Epidermal melanocyte (primary cell): Measurements from ENCODE around the gene ESYT2.
A peak's percentile ranks its signal among the peaks of the same experiment; 100 is the strongest.
"Not testable (repeated sequence)": the region's sequence is repeated elsewhere in the genome, so short reads cannot be mapped to it uniquely, and the experiment has no call there.

Experiments
- DNase-seq: peaks from one replicate; pipeline ENCODE4 v3.0.0; 2011; ENCODE audit warnings: low spot score; ENCODE audit not compliant: insufficient read length

ESYT2 gene

DNA sequence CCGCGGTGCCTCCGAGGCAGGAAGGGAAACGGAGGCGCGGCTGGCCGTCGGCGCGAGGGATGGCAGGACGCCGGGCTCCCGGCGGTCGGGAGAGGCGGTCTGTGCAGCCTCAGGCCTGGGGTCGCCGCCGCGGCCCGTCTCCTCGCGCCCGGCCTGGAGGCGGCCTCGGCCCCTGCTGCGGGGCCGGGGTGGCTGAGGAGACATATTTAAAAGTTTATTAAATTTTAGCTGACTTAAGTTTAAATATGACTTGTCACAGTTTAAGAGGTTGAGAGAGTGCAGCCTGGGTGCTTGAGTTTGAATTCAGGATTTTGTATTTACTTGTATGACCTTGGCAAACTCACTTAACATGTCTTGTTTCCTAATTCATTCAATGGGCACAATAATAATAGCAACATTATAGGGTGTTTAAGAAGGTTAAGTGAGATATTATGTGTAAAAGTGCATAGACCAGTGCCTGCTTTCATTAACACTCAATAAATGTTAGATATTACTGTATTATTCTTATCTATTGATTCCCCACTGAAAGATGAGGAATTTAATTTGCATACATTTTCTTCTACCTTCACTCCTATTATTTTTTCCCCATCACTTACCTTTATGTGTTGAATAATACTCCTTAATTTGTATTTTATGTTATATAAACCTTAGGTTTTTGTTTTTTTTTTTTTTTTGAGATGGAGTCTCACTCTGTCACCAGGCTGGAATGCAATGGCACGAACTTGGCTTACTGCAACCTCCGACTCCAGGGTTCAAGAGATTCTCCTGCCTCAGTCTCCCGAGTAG is 27.8 kb upstream of the ESYT2 start:
- no peak for DNase-seq

DNA sequence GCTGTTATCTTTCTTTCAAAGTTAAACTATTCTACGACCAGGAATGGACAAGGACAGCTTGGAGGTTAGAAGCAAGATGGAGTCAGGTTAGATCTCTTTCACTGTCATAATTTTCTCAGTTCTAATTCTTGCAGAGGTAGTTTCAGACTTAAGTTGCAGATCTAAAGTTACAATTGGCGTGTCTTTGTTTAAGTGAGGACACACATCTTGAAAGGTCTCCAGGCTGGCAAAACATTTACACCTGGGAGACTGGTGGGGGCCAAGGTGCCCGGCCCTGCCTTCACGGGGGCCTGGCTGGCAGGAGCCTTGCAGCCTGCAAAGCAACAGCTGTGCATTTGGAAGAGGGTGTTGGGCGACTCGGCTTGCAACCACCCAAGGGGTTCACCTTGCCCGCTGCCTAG is 25.4 kb upstream of the ESYT2 start:
- no peak for DNase-seq

DNA sequence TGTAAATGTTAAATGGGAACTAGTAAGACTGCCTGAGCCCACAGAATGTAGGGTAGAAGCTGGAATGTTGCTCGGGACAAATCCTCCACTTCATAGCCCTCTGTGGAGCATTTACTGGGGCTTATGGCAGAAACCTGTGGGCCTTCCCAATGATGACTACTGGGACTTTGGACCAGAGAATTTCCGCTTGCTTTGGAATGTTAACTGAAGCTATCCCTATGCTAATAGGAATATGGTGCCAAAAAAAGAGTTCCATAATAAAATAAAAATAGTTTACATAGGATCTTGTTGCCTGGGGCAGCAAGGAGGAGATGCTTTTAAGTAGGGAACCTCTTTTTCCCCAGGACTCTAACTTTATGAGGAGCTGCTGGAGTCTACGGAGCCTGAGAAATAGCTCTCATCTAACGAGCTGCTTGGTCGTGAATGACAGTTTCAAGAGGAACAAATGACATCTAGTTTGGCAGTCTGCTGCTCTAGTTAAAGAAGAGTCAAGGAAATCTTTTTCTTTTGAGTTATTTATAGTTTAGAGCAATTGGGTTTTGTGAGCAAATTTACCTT is 21.3 kb upstream of the ESYT2 start:
- no peak for DNase-seq

DNA sequence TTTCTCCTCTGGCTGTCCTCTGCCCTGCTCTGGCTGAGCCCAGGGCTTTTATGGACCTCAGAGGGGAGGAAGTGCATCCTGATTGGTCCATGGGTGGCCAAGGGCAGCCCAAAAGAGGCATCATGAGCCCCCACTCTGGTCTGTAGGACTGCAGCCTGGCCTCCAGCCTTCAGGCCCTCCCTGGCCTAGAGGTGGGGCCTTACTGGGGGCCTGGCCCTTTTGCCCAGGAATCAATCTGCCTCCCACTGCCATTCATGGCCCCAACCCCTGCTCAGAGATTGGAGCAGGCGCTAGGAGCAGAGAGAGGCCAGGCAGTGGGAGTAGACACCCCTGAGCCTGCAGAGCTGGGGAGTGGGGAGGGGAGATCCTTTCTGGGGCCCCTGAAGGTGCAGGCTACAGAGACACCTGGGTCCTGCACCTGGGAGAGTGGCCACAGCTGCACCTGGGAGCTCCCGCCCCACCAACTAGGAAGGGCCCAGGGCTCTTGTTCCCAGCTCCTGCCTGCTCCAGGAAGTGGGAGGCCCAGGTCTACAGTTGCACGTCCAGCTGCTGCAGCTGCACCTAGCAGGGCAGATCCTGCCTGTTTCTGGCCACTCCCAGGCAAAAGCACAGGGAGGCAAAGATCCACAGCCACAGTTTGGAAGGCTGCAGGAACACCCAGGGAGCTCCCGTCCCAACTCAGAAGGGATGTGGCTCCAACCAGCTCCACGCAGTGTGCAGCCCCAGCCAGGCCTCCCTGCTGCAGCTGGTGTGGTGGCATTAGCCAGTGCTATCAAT is 20.6 kb upstream of the ESYT2 start:
- no peak for DNase-seq

DNA sequence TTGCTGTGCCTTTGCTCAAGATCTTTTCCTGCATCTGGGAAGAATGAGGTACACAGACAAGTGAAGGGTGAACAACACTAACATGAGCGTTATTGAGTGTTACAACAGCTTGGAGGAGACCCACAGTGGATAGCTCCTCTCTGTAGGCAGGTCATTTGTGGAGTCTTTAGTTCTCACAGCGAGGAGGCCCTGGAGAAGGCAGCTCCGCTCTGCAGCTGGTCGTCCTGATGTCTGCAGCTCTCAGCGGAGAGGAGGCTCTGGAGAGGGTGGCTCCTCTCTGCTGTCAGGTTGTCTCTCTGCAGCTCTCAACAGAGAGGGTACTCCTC is 20.1 kb upstream of the ESYT2 start:
- DNase-seq: no peak

DNA sequence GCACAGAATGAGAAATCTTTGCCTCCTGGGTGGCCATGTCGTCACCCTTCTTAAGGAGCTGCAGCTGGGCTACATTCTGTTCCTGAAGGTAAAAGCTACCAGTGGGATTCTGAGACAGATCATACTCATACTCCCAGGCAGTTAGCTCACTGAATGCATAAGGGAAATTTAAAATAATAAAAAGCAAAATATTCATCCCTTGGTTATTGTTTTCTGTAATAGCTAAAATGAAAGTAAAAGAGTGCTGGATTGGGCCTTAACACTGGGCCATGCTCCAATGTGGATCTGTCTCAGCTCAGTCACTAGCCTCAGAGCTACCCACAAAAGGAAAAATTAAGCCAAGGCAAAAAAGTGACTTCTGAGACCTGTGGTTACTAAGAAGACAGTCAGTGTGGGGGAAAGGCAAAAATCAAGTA is 18.1 kb upstream of the ESYT2 start:
- no peak for DNase-seq

DNA sequence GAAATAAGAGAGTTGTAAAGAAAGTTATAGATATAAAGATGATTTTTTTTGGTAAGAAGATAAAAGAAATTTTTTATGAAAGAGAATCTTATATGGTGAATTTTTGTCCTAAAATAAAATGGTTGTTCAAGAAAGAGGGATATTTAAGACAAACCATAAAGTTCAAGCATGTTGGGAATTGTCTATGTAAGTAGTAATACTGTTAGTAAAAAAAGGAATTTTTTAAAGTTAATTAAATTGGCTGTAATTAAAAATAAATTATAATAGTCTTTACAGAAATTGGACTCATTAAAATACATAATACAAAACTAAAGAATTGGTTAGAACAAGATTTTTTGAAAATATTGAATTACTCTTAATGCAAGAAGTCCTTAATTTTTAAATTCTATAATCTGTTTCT is 17.0 kb upstream of the ESYT2 start:
- DNase-seq: no peak

DNA sequence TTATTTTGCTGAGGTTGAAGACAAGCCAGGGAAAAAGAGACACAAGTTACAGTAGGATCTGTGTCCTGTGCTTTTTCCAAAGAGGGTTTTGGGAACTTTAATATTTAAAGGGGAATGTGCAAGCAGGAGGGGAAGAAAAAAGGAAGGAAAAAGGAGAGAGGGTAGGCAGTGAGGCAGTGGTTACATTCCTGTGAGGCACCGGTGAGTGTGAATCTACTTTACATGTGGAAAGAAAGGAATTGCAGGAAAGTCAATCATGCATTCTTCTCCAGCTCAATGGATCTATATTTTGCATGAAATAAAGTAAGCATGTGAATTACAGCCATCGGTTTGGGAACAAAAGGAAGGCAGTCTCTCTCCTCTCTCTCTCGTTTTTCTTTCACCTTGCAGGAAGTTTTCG is 14.5 kb upstream of the ESYT2 start:
- DNase-seq: no peak

DNA sequence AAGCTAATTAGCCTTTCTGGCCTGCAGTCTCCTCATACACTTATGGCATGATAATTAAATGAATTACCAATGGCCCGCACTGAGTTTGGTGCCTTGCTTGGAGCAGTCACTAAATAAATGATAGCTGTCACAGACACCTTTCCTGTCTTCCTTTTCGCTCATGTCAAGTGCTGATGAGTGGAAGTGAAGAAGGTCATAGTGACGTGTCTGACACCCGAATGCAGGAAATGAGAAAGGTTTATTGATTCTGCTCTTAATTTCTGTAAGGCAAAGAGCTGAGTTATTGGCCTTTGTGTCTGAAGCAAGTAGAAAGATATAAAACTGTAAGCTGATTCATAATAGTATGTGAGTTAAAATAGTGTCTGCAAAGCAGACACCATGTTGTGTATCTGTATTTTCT is 13.2 kb upstream of the ESYT2 start:
- DNase-seq: no peak

DNA sequence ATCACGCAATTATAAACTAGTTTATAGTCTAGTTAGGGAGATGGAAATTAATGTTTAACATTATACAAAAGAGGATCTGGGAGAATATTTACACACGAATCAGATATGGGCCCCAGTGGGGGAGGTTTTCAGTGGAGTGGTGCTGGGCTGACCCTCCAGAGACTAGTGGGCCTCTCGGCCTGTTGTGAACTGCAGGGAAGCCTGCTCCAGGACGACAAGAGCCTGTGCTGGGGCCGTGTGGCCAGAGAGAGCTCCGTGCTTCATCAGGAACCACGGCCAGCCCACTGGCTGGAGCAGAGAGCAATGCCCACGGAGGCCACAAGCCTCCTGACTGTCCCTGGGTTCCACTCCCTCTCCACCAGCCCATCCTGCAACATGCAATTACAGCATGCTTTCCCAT is 11.3 kb upstream of the ESYT2 start:
- DNase-seq: no peak

DNA sequence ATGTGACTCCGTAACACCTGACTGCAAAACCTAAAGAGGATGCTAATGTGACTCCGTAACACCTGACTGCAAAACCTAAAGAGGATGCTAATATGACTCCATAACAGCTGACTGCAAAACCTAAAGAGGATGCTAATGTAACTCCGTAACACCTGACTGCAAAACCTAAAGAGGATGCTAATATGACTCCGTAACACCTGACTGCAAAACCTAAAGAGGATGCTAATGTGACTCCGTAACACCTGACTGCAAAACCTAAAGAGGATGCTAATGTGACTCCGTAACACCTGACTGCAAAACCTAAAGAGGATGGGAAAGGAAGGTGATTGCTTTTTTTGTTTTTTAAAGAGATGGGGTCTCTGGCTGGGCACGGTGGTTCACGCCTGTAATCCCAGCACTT is 9.9 kb upstream of the ESYT2 start:
- DNase-seq: not testable (repeated sequence)

DNA sequence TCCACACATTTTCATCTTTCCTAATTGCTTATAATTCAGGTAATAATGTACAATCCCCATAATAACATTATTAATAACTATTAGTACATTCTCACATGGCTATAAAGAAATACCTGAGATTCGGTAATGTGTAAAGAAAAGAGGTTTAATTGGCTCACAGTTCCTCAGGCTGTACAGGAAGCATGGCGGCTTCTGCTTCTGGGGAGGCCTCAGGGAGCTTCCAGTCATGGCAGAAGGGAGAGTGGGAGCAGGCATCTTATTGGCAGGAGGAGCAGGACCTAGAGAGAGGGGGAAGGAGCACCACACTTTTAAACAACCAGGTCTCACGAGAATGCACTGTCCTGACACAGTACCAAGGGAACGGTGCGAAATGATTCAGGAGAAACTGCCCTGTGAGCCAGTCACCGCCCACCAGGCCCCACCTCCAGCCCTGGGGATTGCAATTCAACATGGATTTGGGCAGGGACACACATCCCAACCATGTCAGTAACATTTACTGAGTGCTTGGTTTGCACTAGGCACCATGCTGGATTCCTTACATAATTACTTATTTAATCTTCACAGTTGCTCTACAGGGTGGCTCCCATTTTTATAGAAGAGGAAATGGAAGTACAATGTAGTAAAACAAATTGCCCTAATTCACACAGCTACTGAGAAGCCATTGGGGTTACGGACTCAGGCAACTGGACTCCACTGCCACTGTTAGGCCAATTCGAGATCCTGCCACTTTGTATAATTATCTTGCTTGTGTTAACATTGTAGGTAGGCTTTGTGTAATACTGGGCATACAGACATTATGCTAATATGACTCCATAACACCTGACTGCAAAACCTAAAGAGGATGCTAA is 8.7 kb upstream of the ESYT2 start:
- no peak for DNase-seq

DNA sequence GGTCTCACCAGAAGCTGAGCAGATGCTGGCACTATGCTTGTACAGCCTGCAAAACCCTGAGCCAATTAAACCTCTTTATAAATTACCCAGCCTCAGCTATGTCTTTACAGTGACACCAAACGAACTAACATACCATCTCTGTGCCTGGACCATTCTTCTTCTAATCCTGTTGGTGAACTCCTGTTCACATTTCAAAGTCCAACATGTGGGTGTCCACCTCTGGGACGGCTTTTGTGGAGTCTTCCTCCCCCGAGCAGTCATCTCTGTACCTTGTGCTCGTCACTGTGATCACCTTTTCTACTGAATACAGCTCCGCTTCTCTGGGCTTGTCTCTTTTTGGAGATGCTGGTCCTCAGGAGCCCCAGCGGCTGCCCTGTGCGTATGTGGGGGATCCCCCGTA is 7.4 kb upstream of the ESYT2 start:
- DNase-seq: no peak

DNA sequence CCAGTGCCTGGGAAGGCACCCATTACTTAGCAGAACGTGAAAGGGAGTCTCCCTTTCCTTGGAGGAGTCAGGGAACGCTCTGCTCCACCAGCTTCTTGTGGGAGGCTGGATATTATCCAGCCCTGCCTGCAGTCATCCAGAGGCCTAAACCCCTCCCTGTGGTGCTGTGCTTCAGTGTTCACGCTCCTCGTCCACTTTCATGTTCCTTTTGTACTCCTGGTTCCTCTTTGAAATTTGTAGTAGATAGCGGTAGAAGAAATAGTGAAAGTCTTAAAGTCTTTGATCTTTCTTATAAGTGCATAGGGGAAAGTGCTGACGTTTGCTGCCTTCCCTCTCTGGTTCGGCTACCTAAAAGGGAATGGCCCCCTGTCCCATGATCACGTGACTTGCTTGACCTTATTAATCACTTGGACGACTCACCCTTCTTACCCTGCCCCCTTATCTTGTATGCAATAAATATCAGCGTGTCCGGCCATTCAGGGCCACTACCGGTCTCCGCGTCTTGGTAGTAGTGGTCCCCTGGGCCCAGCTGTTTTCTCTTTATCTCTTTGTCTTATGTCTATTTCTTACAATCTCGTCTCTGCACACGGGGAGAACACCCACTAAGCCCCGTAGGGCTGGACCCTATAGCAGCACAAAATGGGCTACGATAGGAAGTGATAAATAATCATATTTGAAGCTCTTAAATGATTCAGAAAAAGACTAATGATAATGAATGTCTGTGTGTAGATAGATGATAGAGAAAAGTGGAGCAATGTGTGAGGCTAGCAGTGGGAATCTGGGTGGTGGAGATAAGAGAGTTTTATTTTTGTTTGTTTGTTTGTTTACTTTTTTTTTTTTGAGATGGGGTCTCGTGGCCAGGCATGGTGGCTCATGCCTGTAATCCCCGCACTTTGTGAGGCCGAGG is 5.8 kb upstream of the ESYT2 start:
- DNase-seq: no peak

DNA sequence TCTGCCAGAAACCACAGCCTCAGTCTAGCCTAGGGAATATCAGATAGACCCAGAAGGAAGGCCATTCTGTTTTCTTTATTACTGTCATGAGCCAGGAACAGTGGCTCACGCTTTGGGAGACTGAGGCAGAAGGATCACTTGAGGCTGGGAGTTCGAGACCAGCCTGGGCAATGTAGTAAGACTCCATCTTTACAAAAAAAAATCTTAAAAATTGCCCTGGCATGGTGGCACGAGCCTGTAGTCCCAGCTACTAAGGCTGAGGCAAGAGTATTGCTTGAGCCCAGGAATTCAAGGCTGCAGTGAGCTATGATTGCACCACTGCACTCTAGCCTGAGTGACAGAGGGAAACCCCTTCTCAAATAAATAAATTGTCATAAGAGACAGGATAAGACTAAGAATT is 3.7 kb upstream of the ESYT2 start:
- DNase-seq: no peak

DNA sequence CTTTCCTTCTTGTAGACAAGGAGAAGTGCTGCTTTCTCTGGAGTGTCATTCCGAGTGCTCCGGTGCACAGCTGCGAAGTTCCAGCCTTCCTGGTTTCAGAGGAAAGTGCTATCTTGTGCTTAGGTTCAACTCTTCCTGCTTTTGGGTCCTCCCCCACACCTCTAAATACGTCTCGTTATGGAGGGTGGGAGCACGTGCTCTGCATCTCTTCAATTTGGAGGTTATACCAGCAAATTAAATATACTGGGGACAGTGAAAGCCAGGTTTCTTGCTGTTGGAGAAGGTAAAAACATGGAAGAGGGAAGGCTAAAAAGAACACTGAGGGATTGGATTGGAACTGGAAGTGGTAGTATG is 2.4 kb upstream of the ESYT2 start:
- no peak for DNase-seq

DNA sequence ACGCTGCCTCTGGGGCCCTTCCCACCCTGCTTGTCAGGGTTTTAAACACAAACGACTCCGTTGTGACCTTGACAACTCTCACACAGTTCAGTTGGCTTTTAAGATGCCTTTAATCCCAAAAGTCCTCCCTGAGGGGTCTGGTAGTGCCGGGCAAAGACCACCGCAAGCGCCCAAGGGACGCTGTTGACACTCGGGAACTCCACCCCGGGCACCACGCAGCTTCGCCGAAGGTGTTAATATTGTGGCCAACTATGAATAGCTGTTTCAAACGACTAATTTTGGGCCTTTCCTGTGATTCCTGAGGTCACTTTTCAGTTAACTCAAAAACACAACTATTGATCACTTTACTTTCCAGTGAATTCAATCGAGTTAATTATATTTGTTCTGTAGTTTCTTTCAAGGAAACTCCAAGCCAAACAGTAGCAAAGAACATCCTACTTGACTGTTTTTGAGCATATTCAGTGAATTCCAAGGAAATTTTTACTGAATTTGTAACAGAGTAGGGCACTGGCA is 958 bp upstream of the ESYT2 start:
- no peak for DNase-seq

DNA sequence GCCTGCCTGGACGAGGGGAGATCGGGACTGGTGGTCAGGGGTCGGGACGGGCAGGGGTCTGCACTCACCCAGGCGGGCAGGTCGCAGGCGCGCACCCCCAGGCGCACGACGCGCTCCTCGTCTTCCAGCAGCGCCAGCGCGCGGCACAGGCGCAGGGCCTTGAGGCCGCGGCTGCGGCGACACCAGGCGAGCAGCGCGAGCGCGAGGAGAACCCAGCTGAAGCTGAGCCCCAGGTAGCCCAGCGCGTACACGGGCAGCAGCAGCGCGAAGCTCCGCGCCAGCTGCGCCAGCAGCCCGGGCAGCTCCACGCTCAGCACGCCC is 328 bp downstream of the ESYT2 start:
- DNase-seq: peak; percentile 53

DNA sequence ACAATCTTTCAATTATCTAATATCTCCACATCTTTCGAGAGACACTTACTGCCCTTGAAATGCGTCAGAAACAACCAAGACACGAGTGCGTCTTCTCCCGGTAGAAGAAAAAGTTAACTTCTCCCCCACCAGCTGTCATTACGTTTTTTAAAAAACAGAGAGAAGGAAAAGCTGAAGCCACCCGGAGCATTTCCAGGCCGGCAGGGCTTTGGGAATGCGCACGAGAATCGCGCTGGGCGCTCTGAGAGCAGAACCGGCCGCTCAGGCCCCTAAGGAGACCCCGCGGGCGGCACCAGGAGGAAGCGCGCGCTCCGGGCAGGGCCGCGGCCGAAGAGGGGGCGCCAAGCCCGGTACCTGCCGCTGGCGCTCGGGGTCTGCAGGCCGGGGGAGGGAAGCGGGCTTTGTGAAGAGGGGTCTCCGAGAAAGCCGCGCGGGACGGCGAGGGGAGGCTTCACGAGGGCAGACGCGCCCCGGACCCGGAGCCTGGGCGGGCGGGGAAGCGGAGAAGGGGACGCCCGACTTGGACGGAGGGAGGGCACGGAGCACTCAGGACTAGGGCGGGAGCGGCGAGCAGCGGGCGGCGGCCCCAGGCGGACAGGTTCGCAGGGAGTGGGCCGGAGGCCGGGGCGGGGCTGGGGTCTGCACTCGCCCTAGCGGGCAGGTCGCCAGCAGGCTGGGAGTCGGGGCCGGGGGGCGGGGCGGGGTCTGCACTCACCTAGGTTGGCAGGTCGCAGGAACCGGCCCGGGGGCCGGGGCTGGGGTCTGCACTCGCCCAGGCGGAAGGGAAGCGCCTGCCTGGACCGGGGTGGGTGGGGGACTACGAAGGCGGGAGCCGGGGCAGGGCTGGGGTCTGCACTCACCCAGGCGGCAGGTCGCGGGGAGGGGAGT is 932 bp downstream of the ESYT2 start:
- DNase-seq: no peak
